PC-9 (cell line): Measurements from ENCODE around the gene NUP214. TPM values are rescaled to one million over a fixed set of nuclear protein-coding genes. Genes with fewer than 3 reads are reported as not detected.

Experiments
- BruUV-seq: library from RNA; stranded (reverse); fragments of 400-500 nt; replicated peaks from 2 replicates; lab custom pipeline; 2021; lab: Mats Ljungman, UMichigan
- CTCF ChIA-PET: fragments of 300-600 bp; sonication (Branson Sonifier 250); formaldehyde crosslinking; loops from one replicate; lab custom pipeline; 2022; ENCODE audit warnings: antibody characterized with exemption; lab: Charles Lee
- POLR2A ChIA-PET: fragments of 300-600 bp; sonication (Branson Sonifier 250); formaldehyde crosslinking; loops from one replicate; lab custom pipeline; 2022; ENCODE audit warnings: antibody characterized with exemption; ENCODE audit not compliant: unreplicated experiment; lab: Charles Lee
- DNase-seq, 2 experiments: peaks; one replicate each; pipeline versions ENCODE4 v3.0.0 to v3.0.0-alpha.2; 2015 to 2022; ENCODE audit warnings: mixed read lengths in 1 of 2
- H2AFZ ChIP-seq: fragments of 200-600 bp; sonication (generic); 2 replicates; pipeline ENCODE4 v1.8.1; 2017; ENCODE audit warnings: antibody characterized with exemption
- H3F3A ChIP-seq: fragments of 200-600 bp; sonication (generic); 2 replicates; pipeline ENCODE4 v1.8.1; 2017; ENCODE audit warnings: antibody characterized with exemption, mild to moderate bottlenecking, low read depth; ENCODE audit not compliant: insufficient read depth
- H3K27ac ChIP-seq: fragments of 200-600 bp; sonication (generic); 2 replicates; pipeline ENCODE4 v1.6.1; 2016; ENCODE audit warnings: mixed run types
- H3K27me3 ChIP-seq: fragments of 200-600 bp; sonication (generic); 2 replicates; pipeline ENCODE4 v1.6.1; 2016; ENCODE audit warnings: low read depth, mixed run types; ENCODE audit not compliant: insufficient read depth
- H3K36me3 ChIP-seq: fragments of 200-600 bp; sonication (generic); 2 replicates; pipeline ENCODE4 v1.6.1; 2016; ENCODE audit warnings: low read depth, mixed run types
- H3K4me1 ChIP-seq: fragments of 200-600 bp; sonication (generic); replicated peaks from 2 replicates; pipeline ENCODE4 v1.6.1; 2016; ENCODE audit warnings: mixed run types; ENCODE audit not compliant: insufficient read depth
- H3K4me2 ChIP-seq: fragments of 200-600 bp; sonication (generic); 2 replicates; pipeline ENCODE4 v1.6.1; 2017; ENCODE audit warnings: mixed run types
- H3K4me3 ChIP-seq: fragments of 200-600 bp; sonication (generic); 2 replicates; pipeline ENCODE4 v1.6.1; 2016; ENCODE audit warnings: mixed run types
- H3K79me2 ChIP-seq: fragments of 200-600 bp; sonication (generic); 2 replicates; pipeline ENCODE4 v1.6.1; 2017; ENCODE audit warnings: low read depth, mixed run types
- H3K9me2 ChIP-seq: fragments of 200-600 bp; sonication (generic); 2 replicates; pipeline ENCODE4 v1.8.1; 2017; ENCODE audit warnings: mild to moderate bottlenecking; ENCODE audit not compliant: insufficient read depth
- H3K9me3 ChIP-seq: fragments of 200-600 bp; sonication (generic); 2 replicates; pipeline ENCODE4 v1.8.1; 2016; ENCODE audit warnings: low read depth; ENCODE audit not compliant: insufficient read depth
- H4K20me1 ChIP-seq: fragments of 200-600 bp; sonication (generic); 2 replicates; pipeline ENCODE4 v1.8.1; 2017; ENCODE audit not compliant: insufficient read depth
- EZH2 ChIP-seq: fragments of 200-600 bp; sonication (generic); IDR thresholded peaks from 2 replicates; pipeline ENCODE4 v1.8.0; 2017; ENCODE audit warnings: antibody characterized with exemption, low read depth
- intact Hi-C: fragments of 100-400 bp; cut with micrococcal nuclease; formaldehyde crosslinking; loops from one replicate; pipeline ENCODE4 v1.10.0; 2022; ENCODE audit not compliant: unreplicated experiment
- total RNA-seq: library from RNA; stranded (reverse); gene quantifications from 2 replicates; pipeline ENCODE4 v1.2.3, GENCODE V29; 2021
- TF ChIP-seq, protein P1 (sequence below): fragments of 200-600 bp; sonication (generic); conservative IDR thresholded peaks from 2 replicates; pipeline ENCODE4 v1.6.1; 2017; ENCODE audit warnings: mixed run types, antibody characterized with exemption, mild to moderate bottlenecking, moderate library complexity

Gene NUP214
- total RNA-seq, 1 experiment from 2014 or later: 59.0 TPM

- TF ChIP-seq, protein P1, sequence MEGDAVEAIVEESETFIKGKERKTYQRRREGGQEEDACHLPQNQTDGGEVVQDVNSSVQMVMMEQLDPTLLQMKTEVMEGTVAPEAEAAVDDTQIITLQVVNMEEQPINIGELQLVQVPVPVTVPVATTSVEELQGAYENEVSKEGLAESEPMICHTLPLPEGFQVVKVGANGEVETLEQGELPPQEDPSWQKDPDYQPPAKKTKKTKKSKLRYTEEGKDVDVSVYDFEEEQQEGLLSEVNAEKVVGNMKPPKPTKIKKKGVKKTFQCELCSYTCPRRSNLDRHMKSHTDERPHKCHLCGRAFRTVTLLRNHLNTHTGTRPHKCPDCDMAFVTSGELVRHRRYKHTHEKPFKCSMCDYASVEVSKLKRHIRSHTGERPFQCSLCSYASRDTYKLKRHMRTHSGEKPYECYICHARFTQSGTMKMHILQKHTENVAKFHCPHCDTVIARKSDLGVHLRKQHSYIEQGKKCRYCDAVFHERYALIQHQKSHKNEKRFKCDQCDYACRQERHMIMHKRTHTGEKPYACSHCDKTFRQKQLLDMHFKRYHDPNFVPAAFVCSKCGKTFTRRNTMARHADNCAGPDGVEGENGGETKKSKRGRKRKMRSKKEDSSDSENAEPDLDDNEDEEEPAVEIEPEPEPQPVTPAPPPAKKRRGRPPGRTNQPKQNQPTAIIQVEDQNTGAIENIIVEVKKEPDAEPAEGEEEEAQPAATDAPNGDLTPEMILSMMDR: no peak
- H3K9me2 ChIP-seq: no peaks in the 10 kb centered on the region
- H3K79me2 ChIP-seq: no peaks in the 10 kb centered on the region
- H3K4me3 ChIP-seq: no peak overlapping the region
- CTCF ChIA-PET: no interaction called here
- intact Hi-C loops: no loop called here
- DNase-seq: no peak
- H3K27ac ChIP-seq: no peak overlapping the region
- POLR2A ChIA-PET: no interaction called here
- no TSS peak for BruUV-seq
- no peak overlapping the region for H2AFZ ChIP-seq
- peaks cover 22% of the 10 kb centered on the region; the same call in 1 of the 2 replicates for H3K36me3 ChIP-seq
- H4K20me1 ChIP-seq: peaks cover 32% of the 10 kb centered on the region
- no peaks in the 10 kb centered on the region for H3F3A ChIP-seq
- no peaks in the 10 kb centered on the region for H3K4me1 ChIP-seq
- H3K9me3 ChIP-seq: no peaks in the 10 kb centered on the region
- H3K27me3 ChIP-seq: no peaks in the 10 kb centered on the region
- H3K4me2 ChIP-seq: no peak overlapping the region
These were observed 41.8 kb downstream of the NUP214 start for GRCh38 chr9:131167146-131167692.

- BruUV-seq: no TSS peak
- peaks cover 32% of the 10 kb centered on the region for H4K20me1 ChIP-seq
- H3K27ac ChIP-seq: no peak overlapping the region
- intact Hi-C loops: no loop called here
- TF ChIP-seq, protein P1: no peak
- TF ChIP-seq EZH2: no peak
- H3K27me3 ChIP-seq: no peaks in the 10 kb centered on the region
- no peak for DNase-seq
- CTCF ChIA-PET: no interaction called here
- POLR2A ChIA-PET: no interaction called here
- no peak overlapping the region for H3K4me2 ChIP-seq
- H3K36me3 ChIP-seq: peaks cover 17% of the 10 kb centered on the region; the same call in 1 of the 2 replicates
- no peaks in the 10 kb centered on the region for H3K9me3 ChIP-seq
- no peak overlapping the region for H3K4me3 ChIP-seq
- H3K4me1 ChIP-seq: no peaks in the 10 kb centered on the region
- no peaks in the 10 kb centered on the region for H3F3A ChIP-seq
- H3K79me2 ChIP-seq: no peaks in the 10 kb centered on the region
- no peaks in the 10 kb centered on the region for H3K9me2 ChIP-seq
- no peak overlapping the region for H2AFZ ChIP-seq
These were observed 42.5 kb downstream of the NUP214 start for GRCh38 chr9:131167936-131168335.

DNA sequence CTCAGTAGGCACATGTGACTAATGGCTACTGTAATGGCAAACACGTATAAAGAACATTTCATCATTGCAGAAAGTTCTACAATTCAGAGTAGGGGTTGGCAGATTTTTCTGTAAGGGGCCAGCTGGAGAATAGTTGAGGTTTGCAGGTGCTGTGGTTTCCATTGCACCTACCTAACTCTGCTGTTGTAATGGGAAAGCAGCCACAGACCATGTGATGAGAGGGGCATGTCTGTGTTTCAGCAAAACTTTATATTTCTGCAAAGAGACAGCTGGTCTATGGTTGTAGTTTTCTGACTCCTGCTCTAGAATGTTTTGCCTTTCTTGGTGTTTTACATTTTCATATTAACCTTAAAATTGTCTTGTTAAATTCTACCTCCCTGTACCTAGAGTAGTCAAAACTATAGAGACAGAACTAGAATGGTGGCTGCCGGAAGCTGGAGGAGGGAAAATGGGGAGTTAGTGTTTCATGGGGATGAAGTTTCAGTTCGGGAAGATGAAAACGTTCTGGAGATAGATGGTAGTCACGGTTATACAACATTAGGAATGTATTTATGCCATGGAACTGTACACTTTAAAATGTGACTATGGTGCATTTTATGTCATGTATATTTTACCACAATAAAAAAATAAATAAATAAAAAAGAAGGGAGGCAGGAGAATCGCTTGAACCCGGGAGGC is 44.3 kb downstream of the NUP214 start:
- BruUV-seq: no TSS peak
- no peaks in the 10 kb centered on the region for H3K9me2 ChIP-seq
- ChIA-PET CTCF (interaction anchor here (0.7 kb wide), 1 partner anchor 9 kb away, joined by 5 read pairs; no protein-coding TSS in a partner anchor), POLR2A (no interaction called here)
- no peak for TF ChIP-seq EZH2
- TF ChIP-seq, protein P1: no peak
- H3K4me1 ChIP-seq: no peaks in the 10 kb centered on the region
- intact Hi-C loops: no loop called here
- no peaks in the 10 kb centered on the region for H3K9me3 ChIP-seq
- no peak overlapping the region for H3K4me3 ChIP-seq
- H3K4me2 ChIP-seq: no peak overlapping the region
- H4K20me1 ChIP-seq: peaks cover 32% of the 10 kb centered on the region
- H3K36me3 ChIP-seq: 0 out of 2 replicates have a peak, but pooled peaks cover 12% of the 10 kb centered on the region
- no peak for DNase-seq
- no peaks in the 10 kb centered on the region for H3K27me3 ChIP-seq
- H3K79me2 ChIP-seq: no peaks in the 10 kb centered on the region
- no peak overlapping the region for H2AFZ ChIP-seq
- no peaks in the 10 kb centered on the region for H3F3A ChIP-seq
- no peak overlapping the region for H3K27ac ChIP-seq
